ENCODE results near the gene NABP2.

- TF ChIP-seq, protein P1, sequence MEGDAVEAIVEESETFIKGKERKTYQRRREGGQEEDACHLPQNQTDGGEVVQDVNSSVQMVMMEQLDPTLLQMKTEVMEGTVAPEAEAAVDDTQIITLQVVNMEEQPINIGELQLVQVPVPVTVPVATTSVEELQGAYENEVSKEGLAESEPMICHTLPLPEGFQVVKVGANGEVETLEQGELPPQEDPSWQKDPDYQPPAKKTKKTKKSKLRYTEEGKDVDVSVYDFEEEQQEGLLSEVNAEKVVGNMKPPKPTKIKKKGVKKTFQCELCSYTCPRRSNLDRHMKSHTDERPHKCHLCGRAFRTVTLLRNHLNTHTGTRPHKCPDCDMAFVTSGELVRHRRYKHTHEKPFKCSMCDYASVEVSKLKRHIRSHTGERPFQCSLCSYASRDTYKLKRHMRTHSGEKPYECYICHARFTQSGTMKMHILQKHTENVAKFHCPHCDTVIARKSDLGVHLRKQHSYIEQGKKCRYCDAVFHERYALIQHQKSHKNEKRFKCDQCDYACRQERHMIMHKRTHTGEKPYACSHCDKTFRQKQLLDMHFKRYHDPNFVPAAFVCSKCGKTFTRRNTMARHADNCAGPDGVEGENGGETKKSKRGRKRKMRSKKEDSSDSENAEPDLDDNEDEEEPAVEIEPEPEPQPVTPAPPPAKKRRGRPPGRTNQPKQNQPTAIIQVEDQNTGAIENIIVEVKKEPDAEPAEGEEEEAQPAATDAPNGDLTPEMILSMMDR (IDR thresholded peaks at IDR 0.05) = no peak
- TF ChIP-seq MAX (IDR thresholded peaks at IDR 0.05; ENCODE audit: low read depth) (no peak), NFIC (IDR thresholded peaks at IDR 0.05; ENCODE audit: borderline replicate concordance) (no peak), SMC3 (IDR thresholded peaks at IDR 0.05; ENCODE audit: low read depth, low read length) (no peak), GABPA (IDR thresholded peaks at IDR 0.05; ENCODE audit: low read depth) (no peak), FOXJ3 (CRISPR knock-in tag; IDR thresholded peaks at IDR 0.05) (no peak), YY1 (IDR thresholded peaks at IDR 0.05; ENCODE audit: low read depth) (no peak)
- TF ChIP-seq, protein P2, sequence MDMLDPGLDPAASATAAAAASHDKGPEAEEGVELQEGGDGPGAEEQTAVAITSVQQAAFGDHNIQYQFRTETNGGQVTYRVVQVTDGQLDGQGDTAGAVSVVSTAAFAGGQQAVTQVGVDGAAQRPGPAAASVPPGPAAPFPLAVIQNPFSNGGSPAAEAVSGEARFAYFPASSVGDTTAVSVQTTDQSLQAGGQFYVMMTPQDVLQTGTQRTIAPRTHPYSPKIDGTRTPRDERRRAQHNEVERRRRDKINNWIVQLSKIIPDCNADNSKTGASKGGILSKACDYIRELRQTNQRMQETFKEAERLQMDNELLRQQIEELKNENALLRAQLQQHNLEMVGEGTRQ (IDR thresholded peaks at IDR 0.05; ENCODE audit: borderline replicate concordance, low read depth, low read length) = no peak
- TF ChIP-seq, protein P3, sequence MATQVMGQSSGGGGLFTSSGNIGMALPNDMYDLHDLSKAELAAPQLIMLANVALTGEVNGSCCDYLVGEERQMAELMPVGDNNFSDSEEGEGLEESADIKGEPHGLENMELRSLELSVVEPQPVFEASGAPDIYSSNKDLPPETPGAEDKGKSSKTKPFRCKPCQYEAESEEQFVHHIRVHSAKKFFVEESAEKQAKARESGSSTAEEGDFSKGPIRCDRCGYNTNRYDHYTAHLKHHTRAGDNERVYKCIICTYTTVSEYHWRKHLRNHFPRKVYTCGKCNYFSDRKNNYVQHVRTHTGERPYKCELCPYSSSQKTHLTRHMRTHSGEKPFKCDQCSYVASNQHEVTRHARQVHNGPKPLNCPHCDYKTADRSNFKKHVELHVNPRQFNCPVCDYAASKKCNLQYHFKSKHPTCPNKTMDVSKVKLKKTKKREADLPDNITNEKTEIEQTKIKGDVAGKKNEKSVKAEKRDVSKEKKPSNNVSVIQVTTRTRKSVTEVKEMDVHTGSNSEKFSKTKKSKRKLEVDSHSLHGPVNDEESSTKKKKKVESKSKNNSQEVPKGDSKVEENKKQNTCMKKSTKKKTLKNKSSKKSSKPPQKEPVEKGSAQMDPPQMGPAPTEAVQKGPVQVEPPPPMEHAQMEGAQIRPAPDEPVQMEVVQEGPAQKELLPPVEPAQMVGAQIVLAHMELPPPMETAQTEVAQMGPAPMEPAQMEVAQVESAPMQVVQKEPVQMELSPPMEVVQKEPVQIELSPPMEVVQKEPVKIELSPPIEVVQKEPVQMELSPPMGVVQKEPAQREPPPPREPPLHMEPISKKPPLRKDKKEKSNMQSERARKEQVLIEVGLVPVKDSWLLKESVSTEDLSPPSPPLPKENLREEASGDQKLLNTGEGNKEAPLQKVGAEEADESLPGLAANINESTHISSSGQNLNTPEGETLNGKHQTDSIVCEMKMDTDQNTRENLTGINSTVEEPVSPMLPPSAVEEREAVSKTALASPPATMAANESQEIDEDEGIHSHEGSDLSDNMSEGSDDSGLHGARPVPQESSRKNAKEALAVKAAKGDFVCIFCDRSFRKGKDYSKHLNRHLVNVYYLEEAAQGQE (IDR thresholded peaks at IDR 0.05; ENCODE audit: low read depth, low read length) = no peak
Measured at GRCh38 chr12:56190695-56191155, 33.4 kb upstream of the NABP2 start.

Measured in SK-N-SH (cell line).